ENCODE measurements around the gene SOCS4.

DNA sequence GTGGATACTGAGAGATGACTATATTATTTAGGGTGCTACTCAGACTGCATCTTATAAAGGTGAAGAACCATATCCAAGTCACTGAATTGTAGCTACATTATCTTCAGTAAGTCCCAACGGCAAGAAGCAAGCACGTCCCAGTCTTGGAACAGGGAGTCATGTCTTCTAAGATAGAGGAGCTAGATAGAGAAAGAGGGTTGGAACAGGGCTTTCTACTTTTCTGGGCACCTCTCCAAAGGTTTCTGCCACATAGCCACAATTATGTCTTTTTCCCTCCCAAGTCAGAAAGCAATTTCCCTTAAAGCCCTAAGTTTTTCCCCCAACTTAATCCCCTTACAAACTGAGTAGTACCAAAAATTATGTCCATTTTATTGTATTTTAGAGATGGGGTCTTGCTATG lies 46.8 kb downstream of the SOCS4 start:
- TF ChIP-seq, protein P1, sequence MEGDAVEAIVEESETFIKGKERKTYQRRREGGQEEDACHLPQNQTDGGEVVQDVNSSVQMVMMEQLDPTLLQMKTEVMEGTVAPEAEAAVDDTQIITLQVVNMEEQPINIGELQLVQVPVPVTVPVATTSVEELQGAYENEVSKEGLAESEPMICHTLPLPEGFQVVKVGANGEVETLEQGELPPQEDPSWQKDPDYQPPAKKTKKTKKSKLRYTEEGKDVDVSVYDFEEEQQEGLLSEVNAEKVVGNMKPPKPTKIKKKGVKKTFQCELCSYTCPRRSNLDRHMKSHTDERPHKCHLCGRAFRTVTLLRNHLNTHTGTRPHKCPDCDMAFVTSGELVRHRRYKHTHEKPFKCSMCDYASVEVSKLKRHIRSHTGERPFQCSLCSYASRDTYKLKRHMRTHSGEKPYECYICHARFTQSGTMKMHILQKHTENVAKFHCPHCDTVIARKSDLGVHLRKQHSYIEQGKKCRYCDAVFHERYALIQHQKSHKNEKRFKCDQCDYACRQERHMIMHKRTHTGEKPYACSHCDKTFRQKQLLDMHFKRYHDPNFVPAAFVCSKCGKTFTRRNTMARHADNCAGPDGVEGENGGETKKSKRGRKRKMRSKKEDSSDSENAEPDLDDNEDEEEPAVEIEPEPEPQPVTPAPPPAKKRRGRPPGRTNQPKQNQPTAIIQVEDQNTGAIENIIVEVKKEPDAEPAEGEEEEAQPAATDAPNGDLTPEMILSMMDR (IDR thresholded peaks at IDR 0.05) = no peak
- no peak for TF ChIP-seq POLR2A (IDR thresholded peaks at IDR 0.05)

All from adrenal gland (tissue), 5 donors.